Measurements from ENCODE around the gene FBXW11.

The FBXW11 gene

DNA sequence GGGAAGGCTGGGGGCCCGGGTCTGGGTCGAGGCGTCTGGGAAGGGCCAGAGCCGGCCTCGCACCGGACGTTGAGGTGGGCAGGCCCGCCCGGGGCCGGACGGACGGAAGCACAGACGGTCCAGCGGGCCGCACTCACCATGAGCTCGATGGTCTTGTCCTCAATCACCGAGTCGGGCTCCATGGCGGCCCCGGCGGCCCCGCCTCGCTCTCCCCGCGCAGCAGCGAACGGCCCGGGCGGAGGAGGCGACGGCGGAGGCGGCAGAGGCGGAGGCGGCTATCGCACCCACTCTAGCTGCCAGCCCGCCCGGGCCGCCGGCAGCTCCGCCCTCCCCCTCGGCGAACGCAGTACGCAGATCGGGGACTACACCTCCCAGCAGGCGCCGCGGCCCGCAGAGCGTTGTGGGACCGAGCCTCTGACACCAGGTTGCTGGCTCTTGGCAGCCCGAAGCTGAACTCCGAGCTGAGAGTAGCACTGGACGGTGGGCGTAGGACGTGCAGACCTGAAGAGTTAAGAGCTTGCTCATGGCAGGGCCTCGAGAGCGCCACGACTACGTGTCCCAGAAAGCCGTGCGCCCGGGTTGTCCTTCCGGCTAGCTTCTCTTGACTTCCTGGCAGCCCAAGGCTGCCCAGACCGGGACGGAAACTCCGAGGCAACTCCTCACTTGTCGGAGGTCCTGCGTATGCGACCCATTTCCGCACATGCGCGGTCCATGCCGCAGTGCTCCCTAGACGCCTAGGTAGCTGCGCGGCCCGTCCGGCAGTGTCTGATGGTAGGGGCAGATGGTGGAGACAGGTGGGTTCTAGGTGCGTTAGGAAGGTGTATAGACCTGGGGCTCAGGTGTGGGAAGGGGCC, at the start of gene FBXW11:
Gene FBXW11, minus strand, starts transcription at position 318 of the 854 bp plus-strand sequence. Its CDS starts 136 bp downstream, at position 182.
- peak; percentile 91 to 92 (median 91) for DNase-seq (ENCODE audit: low read depth in 2 of 3, low spot score in 2 of 3)

DNA sequence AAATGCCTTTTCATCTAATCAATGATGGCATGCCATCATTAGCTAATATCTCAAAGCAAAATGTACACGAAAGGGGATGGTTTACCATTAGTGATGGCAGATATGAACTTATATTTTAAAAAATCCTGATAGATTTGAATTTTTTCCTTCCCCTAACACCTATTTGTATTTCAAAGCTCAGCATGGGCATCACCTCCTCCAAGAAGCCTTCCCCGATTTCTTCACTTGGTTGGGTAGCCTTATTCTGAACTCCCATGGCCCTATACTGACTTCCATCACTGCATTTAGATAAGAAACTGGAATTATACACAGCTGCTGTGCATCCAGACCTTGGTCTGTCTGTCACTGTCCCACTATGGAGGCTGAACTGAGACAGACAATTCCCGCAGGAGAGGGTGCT, 49.6 kb upstream of the FBXW11 start:
- no peak for DNase-seq (ENCODE audit: low read depth in 2 of 3, low spot score in 2 of 3)

DNA sequence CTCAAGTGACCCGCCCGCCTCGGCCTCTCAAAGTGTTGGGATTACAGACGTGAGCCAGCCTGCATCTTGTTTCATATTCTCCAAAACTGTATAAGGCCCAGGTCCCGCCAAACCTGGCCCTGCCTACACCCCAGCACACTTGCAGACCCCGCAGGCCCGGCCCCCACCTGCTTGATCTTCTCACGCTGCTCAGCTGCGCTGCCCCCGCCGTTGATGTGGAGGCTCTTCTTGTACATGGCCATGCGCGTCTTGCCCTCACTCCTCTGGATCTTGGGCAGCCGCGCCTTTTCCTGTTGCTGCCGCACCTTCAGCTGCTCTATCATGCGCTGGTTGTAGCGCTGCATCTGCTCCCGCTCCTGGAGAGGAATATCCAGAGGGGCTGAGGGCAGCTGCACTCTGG, 49.0 kb upstream of the FBXW11 start:
- DNase-seq (ENCODE audit: low read depth in 2 of 3, low spot score in 2 of 3) = no peak

DNA sequence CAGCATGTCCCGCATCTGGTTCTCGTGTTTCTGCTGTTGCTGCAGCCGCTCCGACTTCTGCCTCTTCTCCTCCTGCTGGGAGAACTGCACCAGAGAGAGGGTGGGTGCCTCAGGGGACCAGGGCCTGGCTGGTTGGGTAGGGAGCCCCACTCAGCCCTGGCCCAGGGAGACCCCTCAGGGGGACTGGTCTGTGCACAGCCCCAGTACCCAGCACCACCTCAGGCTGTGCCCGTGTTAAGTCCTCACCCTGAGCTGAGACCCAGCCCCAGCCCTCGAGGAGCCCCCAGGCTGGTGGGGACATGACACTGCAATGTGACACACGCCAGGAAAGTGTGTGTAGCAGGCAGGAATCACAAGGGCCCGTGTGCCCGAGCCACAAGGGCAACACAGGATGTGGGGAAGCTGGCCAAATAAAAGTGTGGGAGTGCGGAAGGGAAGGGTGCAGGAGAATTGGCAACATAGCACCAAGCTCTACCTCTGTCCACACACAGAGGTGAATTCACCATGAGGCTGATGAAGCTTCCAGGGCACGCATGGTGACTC, 48.2 kb upstream of the FBXW11 start:
- DNase-seq (ENCODE audit: low read depth in 2 of 3, low spot score in 2 of 3) = no peak

DNA sequence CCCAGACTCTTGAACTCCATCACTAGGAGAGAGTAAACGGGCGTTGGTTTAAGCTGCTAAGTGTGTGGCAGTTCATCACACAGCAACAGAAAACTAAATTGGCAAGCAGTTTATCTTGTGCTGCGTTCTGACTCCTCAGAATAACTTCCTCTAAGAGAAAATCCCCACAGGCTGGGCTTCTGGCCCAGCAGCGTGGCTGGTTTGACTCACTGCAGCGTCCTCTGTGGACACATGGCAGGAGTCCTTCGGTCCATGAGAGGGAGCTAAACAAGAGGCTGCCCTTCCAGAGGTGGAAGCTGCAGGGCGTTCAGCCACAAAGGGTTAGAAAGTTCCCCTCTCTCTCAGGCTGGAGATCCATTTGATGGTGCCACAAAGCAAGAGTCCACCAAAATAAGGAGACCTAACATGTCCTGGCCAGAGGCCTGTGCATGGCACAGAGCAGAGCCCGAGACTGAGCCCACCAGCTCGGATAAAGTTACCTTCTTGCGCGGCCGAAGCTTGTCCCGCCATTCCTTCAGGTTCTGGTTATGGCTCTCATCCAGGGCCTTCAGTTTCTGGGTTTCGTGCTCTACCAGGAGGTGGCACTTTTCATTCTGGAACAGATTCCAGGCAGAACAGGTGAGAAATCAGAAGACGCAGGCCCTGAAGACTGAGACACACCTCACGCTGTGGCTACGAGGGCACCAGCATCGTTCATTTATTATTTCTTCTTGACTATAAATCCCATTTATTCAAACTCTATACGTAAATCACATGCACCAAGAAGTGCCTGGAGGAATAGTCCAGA, 46.2 kb upstream of the FBXW11 start:
- no peak for DNase-seq (ENCODE audit: low read depth in 2 of 3, low spot score in 2 of 3)

DNA sequence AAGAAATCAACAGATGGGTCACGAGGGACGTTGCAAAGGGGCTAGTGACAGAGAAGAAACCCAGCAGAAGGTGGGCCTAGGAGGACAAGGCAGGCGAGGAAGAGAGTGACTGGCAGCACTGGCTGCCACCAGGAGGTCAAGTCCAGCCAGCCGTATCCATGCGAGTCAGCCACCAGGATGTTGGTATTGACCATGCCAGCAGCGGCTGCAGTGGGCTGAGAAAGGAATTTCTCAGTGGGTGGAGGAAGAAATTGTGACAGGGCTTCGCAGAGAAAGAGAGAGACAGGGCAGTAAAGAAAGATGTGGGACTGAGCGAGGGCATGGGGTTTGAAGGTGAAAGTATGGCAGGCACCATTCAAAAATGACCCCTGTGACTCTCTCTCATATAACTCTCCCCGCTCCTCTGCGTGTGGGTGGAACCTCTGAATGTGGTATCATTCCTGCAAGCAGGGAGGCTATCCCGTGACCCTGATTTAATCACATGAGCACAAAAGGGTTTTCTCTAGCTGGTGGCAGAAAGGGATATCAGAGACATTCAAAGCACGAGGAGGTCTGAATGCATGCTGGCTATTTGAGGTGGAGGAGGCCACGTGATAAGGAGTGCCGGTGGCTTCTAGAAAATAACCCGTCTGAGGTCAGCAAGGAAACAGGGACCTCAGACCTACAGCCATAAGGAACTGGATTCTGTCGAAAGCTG, 45.4 kb upstream of the FBXW11 start:
- no peak for DNase-seq (ENCODE audit: low read depth in 2 of 3, low spot score in 2 of 3)

DNA sequence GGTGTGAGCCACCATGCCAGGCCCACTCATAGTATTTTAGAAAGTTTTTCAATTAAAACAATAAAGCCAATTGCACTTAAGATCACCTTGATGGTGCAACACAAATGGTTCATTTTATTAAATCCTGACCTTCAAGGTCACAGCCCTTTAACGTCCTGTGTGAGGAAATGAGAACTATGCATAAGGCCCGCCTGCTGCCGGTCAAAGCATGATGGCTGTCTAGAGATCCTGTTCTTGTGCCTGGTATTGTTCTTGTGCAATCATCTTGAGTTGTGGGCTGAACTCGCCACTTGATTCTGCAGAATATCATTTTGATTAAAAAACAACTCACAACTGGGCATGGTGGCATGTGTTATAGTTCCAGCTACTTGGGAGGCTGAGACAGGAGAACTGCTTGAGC, 43.6 kb upstream of the FBXW11 start:
- no peak for DNase-seq (ENCODE audit: low read depth in 2 of 3, low spot score in 2 of 3)

DNA sequence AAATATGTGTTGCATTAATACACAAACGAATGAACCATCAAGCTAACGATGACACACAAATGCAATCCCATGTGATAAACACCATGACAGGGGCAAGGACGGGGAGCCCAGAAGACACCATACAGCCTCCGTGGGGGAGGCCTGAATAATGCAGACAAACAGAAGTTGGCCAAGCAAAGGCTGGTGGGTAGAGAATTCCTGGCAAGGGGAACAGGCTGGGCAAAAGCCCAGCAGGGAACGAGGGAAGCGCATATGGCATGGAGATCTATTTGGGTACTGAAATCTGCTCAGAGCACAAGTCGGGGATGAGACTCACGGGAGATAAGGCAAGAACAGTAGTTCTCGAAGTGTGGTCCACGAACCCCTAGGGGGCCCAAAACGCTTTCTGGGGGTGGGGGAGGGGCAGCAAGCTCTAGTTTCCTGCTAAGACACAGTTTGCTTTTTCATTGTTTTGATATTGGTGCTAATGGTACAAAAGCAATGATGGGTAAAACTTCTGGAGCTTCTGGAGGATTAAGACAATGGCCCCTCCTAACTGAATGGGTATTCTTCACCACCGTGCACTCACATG, 42.9 kb upstream of the FBXW11 start:
- DNase-seq (ENCODE audit: low read depth in 2 of 3, low spot score in 2 of 3) = no peak

DNA sequence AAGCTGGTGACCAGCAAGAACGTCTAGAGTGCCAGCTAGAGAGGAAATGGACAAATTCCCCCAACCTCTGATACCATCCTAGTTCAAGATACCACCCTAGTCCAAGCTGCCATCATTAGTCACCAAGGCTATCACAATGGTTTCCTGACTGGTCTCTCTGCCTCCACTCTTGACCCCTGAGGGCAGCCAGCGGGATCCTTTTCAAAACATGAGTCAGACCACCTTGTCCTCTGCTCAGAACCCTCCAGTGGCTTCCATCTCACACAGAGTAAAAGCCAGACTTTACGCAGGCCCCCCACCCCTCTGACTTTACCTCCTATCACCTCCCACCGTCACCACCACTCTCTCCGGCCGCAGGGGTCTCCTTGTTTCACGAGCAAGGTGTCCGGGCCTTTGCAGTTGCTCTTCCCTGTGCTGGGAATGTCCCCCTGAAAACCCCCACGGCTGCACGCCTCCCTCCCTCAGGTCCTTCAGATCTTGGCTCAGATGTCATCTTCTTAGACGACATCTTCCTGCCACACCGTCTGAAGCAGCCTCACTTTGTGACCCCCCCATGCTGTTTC, 42.2 kb upstream of the FBXW11 start:
- no peak for DNase-seq (ENCODE audit: low read depth in 2 of 3, low spot score in 2 of 3)

DNA sequence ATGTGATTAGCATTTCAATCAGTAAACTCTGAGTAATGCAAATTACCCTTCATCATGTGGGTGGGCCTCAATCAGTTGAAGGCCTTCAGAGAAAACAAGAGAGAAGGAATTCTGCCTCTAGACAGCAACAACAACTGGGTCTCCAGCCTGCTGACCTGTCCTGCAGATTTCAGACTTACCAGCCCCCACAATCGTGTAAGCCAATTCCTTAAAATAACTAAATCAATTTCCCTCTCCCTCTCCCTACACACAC, 41.7 kb upstream of the FBXW11 start:
- no peak for DNase-seq (ENCODE audit: low read depth in 2 of 3, low spot score in 2 of 3)

DNA sequence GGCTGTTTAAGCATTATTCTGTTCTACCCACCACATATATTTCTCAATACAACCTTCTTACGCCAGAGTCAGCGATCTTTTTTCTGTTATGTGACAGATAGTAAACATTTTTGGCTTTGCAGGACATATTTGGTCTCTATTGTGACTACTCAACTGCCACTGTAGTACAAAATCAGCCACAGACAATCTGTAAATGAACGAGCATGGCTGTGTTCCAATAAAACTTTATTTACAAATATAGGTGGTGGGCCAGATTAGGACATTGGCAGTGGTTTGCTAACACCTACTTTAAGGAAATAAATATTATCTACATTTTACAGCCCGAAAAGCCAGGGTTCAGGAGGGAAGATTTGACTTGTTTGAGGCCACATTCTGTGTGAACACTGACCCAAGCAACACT, 40.2 kb upstream of the FBXW11 start:
- DNase-seq (ENCODE audit: low read depth in 2 of 3, low spot score in 2 of 3) = no peak

DNA sequence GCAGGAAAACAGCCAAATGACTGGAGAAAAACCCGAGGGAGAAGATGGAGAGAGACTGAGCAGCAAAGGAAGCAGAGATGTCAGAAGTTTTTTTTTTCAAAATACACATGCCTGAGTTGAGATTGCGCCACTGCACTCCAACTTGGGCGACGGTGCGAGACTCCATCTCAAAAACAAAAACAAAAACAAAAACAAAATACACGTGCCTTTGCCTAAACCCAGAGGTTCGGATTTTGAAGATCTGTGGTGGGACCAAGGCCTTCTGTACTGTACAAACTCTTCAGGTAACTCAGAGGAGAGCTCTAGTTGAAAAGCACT, 38.8 kb upstream of the FBXW11 start:
- no peak for DNase-seq (ENCODE audit: low read depth in 2 of 3, low spot score in 2 of 3)

DNA sequence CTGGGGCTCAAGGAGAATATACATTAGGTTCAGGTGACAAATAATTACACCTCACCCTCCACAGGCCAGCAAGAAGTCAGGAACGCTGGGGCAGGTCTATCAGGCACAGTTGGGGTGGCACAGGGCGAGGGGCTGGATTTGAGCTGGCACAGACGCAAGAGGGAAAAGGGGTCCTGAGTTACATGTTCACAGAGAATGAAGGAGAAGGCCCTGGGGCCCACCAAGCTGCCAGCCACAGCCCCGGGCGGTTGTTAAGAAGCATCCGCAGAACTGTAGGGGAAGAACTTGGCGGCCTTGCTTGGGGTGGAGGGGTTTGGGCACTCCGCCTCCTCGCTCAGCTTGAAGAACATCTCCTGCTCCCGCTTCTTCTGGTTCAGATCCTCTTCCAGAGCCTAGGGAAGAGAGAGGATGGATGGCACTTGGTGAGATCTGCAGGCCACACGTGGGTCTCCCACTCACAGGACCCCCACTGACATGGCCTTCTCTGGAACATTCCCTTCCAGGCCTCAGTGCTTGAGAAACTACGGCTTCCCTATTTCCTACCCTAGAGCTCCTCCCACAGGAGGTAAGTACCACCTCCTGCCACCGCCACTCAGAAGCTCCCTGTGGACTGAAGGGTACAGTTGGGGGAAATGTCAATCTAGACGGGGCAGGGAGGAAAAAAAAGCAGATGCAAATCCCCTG, 38.3 kb upstream of the FBXW11 start:
- DNase-seq (ENCODE audit: low read depth in 2 of 3, low spot score in 2 of 3) = no peak

DNA sequence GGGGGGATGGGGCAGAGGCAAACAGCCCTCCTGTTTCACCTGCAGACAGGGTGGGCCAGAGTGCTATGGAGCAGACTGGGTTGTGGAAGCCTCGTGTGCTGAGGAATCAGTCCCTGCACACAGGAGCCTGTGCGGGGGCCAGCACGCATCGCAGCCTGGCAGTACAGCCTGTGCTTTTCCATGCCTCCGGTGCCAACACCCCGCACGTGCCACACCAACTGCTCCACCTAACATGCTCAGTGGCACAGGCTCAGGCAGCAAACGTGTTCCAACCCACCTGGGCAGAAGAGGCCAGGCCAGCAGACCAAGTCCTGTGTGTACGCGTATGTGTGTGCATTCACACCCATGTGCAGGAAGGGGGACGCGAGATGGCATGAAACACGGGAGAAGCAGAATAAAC, 37.4 kb upstream of the FBXW11 start:
- DNase-seq (ENCODE audit: low read depth in 2 of 3, low spot score in 2 of 3) = no peak

DNA sequence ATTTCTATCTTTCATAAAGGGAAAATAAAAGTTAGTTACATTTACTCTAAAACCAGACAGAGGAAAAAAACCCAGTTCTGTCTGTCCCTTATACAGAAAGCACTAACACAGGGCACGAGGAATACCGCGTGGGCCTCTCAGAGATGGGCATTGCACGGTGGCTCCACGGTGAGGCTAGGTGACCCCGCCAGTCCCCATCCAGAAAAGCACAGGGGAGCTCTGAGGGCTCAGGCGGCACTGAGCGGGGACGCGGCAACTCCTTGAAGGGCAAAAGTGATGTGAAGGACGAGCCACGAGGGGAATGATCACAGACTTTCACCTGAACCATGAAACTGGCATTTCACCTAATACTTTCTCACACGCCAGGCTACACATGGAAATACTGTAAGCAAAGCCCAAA, 35.7 kb upstream of the FBXW11 start:
- no peak for DNase-seq (ENCODE audit: low read depth in 2 of 3, low spot score in 2 of 3)

DNA sequence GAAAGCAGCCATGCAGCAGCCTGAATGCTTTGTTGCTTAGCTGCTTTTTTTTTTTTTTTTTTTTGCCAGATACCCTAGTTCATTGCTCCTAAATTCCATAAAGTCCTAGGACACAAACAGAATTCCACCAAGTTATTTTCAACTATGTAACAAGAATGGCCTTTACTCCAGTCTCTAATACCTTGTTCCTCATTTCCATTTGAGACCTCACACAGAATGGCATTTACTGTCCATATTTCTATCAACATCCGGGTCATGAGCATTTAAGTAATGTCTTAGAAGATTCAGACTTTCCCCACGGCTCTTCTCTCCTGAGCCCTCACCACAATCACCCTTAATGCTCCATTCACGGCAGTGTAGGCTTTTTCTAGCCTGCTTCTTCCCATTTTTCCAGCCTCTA, 31.7 kb upstream of the FBXW11 start:
- DNase-seq (ENCODE audit: low read depth in 2 of 3, low spot score in 2 of 3) = no peak

DNA sequence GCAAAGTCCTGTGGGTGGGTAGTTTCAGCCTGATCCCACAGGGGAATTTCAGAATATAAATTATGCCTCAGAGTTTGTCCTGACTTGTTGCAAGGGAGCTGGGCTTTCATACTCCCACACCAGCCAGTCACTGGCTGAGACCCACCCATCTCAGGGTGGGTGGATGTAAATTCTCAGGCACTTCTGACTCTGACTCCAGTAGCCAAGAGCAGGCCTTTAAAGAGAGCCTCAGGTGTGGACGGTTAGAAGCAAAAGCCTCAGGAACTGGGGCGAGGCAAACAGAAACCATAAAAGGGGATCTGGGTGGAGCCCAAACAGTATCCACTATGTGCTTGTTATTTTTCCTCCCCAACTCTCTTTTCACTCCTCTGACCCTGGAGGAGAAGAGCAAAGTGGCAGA, 28.6 kb upstream of the FBXW11 start:
- DNase-seq (ENCODE audit: low read depth in 2 of 3, low spot score in 2 of 3) = peak in 1 of 3 experiments; percentile 7

DNA sequence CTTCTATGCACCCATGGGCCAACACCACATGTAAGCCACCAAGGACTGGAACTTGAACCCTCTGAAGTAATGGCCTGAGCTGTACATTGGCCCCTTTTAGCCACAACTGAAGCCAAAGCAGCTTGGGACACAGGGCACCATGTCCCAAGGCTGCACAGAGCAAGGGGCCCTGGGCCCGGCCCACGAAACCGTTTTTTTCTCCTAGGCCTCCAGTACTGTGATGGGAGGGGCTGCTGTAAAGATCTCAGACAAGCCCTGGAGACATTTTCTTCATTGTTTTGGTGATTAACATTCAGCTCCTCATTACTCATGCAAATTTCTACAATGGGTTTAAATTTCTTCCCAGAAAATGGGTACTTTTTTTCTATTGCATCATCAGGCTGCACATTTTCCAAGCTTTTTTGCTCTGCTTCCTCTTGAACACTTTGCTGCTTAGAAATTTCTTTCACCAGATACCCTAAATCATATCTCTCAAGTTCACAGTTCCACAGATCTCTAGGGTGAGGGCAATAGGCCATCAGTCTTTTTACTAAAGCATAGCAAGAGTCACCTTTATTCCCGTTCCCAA, 25.5 kb upstream of the FBXW11 start:
- no peak for DNase-seq (ENCODE audit: low read depth in 2 of 3, low spot score in 2 of 3)

DNA sequence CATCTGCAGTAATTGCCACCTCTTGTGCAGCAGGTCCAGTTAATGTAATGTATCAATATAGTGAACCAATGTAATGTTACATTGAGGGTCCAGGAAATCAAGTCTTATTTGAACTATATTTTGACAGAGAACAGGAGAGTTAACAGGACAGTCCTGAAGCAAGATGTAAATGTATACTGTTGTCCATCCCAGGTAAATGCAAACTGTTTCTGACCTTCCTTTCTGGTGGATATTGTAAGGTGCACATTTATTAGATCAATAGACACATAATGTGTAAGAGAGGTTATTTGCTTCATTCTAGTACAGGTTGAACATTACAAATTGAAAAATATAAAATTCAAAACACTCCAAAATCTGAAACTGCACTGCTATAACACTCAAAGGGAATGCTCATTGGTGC, 23.4 kb upstream of the FBXW11 start:
- no peak for DNase-seq (ENCODE audit: low read depth in 2 of 3, low spot score in 2 of 3)

DNA sequence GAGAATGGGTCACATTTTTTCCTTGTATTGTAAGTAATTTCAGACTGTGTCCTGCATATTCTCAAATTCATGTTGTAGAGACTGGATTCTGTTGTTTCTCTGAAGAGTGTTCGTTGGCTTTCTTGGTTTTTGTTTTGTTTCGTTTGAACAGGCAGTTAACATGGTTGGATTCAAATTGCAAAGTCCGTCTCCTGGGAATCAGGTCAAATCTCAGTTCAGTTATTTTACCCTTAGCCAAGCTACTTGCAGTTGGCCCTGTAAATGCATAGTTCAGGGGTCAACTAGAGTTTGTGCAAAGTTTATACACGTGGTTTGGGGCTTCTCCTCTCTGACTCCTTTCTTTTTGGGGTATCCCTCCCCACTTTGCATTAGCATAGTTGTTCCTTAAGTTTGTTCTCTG, 21.7 kb upstream of the FBXW11 start:
- no peak for DNase-seq (ENCODE audit: low read depth in 2 of 3, low spot score in 2 of 3)
